Measurements from ENCODE around the gene RNF128.

DNA sequence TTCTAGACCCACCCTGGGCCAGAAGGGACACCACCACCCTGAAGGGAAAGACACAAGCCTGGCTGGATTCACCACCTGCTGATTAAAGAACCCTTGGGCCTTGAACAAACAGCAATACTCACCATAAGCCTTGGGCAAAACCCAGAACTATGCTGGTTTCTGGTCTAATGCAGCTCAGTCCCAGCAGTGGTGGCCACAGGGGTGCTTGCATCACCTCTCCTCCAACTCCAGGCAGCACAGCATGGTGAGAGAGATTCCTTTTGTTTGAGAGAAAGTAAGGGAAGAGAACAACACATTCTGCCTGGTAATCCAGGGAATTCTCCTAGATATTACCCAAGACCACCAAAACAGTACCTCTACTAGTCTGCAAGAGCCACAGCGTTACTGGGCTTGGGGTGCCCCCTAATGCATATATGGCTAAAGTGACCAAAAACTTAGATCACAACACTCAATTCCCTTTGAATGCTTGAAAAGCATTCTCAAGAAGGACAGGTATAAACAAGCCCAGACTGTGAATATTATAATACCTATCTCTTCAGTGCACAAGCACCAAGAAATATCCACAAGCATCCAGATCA is 25.7 kb downstream of the RNF128 start:
- TF ChIP-seq, protein P1, sequence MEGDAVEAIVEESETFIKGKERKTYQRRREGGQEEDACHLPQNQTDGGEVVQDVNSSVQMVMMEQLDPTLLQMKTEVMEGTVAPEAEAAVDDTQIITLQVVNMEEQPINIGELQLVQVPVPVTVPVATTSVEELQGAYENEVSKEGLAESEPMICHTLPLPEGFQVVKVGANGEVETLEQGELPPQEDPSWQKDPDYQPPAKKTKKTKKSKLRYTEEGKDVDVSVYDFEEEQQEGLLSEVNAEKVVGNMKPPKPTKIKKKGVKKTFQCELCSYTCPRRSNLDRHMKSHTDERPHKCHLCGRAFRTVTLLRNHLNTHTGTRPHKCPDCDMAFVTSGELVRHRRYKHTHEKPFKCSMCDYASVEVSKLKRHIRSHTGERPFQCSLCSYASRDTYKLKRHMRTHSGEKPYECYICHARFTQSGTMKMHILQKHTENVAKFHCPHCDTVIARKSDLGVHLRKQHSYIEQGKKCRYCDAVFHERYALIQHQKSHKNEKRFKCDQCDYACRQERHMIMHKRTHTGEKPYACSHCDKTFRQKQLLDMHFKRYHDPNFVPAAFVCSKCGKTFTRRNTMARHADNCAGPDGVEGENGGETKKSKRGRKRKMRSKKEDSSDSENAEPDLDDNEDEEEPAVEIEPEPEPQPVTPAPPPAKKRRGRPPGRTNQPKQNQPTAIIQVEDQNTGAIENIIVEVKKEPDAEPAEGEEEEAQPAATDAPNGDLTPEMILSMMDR (IDR thresholded peaks at IDR 0.05; ENCODE audit: low read depth, low read length, poor library complexity, severe bottlenecking) = no peak
- TF ChIP-seq EZH2phosphoT487 (IDR thresholded peaks at IDR 0.05; ENCODE audit: borderline replicate concordance, low read length) = no peak

Measured in DOHH2 (cell line).